HG02870 (cell line): Measurements from ENCODE around the gene DDN.
A peak's percentile ranks its signal among the peaks of the same experiment; 100 is the strongest.

ENCODE experiments used
- ATAC-seq: cut with Tn5 transposase; IDR thresholded peaks from one replicate; pipeline ENCODE4 v1.9.1; 2021; ENCODE audit warnings: mild to moderate bottlenecking, moderate library complexity; ENCODE audit not compliant: unreplicated experiment

The DDN gene

GRCh38 chr12:48969160-48969771, 29.9 kb downstream of the DDN start:
- ATAC-seq: no peak

GRCh38 chr12:48968467-48968866, 30.7 kb downstream of the DDN start:
- peak; percentile 41 for ATAC-seq

GRCh38 chr12:48967991-48968390, 31.2 kb downstream of the DDN start:
- no peak for ATAC-seq

- ATAC-seq: no peak
These were observed 32.8 kb downstream of the DDN start for GRCh38 chr12:48966177-48966895.

DNA sequence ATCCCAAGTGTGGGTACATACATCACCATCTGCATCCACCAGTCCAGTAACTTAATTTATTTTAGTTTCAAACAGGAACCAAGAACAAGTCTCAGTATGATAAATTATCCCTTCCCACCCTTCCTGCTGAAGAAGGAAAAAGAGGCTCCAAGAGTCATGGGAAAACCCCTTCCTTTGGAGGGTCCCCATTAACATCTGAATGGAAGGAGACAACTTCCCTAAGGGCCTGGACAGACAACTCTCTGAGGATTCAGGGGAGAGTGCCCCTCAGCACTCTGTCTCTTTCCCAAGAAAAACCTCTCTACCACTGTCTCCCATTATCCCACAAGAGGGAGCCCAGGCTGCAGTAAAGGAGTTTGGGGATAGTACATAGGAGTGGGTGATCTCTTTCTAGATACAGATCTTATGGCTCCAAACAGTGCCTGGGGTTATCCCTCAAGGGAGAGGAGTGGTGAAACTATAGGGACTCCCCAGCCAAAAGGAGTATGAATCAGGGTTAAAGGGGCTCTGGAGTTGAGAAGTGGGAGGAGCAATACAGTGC, 33.8 kb downstream of the DDN start:
- no peak for ATAC-seq

GRCh38 chr12:48961801-48962200, 37.4 kb downstream of the DDN start:
- ATAC-seq: no peak

- no peak for ATAC-seq
These were observed 37.8 kb downstream of the DDN start for GRCh38 chr12:48961331-48961730.

- no peak for ATAC-seq
These were observed 38.3 kb downstream of the DDN start for GRCh38 chr12:48960834-48961233.

- no peak for ATAC-seq
These were observed 41.2 kb downstream of the DDN start for GRCh38 chr12:48958049-48958388.

GRCh38 chr12:48957141-48958048, 41.8 kb downstream of the DDN start, which contains the start of gene ARF3:
ARF3 (minus strand) TSS chr12:48957487; CDS start chr12:48941095, 16,392 bp downstream.
- peak; percentile 93 for ATAC-seq

DNA sequence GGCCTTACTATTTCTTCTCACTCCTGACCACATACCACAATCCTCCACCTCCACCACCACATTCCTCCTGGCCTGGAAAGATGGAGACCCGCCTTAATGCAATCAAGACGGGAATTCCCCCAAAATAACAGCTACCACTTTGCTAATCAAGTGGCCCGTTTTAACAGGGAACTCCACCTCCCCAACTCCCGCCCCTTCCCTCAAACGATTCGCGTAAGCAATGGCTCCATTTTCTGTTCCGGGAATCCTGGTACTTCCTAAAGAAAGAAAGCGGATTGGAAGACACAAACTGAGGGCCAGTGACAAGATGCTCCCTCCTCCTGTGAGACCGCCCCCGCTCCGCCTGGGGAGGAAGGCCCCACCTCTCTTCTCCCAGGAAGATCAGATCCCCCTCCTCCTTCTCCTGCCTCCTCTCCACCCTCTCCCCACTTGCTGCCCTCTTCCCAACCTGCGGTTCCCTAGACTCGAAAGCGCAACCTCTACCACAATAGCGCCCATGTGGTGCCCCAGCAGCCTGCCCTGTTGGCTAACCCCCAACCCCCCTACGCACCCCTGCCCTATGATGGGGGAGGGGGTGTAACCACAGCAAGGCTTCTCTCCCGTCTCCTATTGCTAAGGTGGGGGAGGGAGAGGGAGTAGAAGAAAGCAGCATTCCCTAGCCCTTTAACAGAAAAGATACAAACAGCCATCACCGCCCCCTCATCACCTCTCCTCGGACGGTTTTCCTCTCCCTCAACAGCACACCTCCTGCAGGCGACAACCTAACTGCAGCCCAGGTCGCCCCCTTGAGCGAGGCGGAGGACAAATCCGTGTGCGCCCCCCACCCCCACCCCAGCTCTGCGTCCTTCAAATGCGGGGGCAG, 42.7 kb downstream of the DDN start:
- ATAC-seq: no peak

GRCh38 chr12:48954841-48955501, 44.2 kb downstream of the DDN start:
- no peak for ATAC-seq

- no peak for ATAC-seq
These were observed 45.1 kb downstream of the DDN start for GRCh38 chr12:48954061-48954460.

GRCh38 chr12:48952691-48953090, 46.5 kb downstream of the DDN start:
- no peak for ATAC-seq

- no peak for ATAC-seq
These were observed 51.4 kb downstream of the DDN start for GRCh38 chr12:48947727-48948126.

DNA sequence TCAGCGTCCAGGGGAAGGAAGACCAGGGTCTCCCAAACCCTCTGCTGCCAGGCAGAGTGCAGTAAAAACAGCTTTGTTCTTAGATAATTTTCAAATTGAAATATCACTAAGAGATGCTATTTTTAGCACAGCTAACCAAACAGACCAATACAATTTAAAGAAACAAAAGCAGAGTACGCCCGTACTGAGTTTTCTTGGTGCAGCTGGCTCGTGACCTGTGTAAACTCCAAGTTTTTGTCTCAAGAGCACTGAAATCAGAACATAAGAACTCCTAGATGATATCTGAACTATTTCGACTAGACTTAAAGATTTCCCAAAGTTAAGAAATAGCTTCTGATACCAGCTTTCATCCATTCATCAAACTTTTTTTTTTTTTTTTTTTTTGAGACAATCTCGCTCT, 52.2 kb downstream of the DDN start:
- ATAC-seq: no peak

DNA sequence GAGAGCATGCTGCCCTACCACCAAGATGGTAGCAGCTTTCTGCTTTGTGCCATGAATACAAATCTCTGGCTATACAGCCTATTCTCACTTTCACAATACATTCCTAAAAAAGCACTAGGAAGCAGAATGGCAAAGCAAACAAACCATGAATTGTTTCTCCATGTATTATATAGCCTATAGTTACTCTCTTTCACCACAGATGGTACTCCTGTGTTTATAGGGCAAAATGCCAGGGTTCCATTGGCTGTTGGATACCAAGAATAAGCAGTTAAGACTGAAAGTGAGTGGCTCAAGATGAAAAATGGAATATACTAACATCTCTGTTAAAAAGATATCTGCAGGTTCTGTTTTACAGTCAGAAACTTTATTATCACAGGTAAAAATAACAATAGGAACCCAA, 53.0 kb downstream of the DDN start:
- no peak for ATAC-seq
